ENCODE data around the gene VDAC1.
"Not testable (repeated sequence)": the region's sequence is repeated elsewhere in the genome, so short reads cannot be mapped to it uniquely, and the experiment has no call there.

VDAC1 gene

DNA sequence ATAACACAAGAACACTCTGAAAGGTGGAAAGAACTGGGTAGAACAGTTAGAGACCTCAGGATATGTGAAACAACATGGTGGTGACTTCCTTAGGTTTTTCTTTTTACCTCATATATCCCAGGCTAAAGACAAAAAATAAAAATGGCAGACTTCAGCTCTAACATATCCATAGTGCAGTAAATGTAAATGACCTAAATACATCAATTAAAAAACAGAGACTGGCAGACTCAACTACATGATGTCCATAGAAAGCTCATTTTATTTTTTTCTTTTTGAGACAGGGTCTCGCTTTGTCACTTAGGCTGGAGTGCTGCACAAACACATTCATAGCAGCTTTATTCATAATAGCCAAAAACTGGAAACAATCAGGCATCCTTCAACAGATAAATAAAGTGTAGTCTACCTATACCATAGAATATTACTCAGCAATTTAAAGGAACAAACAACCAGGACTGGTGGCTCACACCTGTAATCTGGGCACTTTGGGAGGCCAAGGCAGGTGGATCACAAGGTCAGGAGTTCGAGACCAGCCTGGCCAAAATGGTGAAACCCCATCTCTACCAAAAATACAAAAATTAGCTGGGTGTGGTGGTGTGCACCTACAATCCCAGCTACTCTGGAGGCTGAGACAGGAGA lies 41.2 kb downstream of the VDAC1 start:
- no peak for DNase-seq
- no peaks in the 10 kb centered on the region for H3K27me3 ChIP-seq
- peaks cover 3% of the 10 kb centered on the region; the same call in 1 of the 2 replicates for H3K4me1 ChIP-seq
- TF ChIP-seq, protein P1, sequence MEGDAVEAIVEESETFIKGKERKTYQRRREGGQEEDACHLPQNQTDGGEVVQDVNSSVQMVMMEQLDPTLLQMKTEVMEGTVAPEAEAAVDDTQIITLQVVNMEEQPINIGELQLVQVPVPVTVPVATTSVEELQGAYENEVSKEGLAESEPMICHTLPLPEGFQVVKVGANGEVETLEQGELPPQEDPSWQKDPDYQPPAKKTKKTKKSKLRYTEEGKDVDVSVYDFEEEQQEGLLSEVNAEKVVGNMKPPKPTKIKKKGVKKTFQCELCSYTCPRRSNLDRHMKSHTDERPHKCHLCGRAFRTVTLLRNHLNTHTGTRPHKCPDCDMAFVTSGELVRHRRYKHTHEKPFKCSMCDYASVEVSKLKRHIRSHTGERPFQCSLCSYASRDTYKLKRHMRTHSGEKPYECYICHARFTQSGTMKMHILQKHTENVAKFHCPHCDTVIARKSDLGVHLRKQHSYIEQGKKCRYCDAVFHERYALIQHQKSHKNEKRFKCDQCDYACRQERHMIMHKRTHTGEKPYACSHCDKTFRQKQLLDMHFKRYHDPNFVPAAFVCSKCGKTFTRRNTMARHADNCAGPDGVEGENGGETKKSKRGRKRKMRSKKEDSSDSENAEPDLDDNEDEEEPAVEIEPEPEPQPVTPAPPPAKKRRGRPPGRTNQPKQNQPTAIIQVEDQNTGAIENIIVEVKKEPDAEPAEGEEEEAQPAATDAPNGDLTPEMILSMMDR (IDR thresholded peaks at IDR 0.05; ENCODE audit: low read depth, low read length) = no peak
- no peak overlapping the region for H3K4me3 ChIP-seq (ENCODE audit: low read depth, low read length)
- no peaks in the 10 kb centered on the region for H3K9me3 ChIP-seq
- H3K36me3 ChIP-seq = peaks cover 5% of the 10 kb centered on the region

DNA sequence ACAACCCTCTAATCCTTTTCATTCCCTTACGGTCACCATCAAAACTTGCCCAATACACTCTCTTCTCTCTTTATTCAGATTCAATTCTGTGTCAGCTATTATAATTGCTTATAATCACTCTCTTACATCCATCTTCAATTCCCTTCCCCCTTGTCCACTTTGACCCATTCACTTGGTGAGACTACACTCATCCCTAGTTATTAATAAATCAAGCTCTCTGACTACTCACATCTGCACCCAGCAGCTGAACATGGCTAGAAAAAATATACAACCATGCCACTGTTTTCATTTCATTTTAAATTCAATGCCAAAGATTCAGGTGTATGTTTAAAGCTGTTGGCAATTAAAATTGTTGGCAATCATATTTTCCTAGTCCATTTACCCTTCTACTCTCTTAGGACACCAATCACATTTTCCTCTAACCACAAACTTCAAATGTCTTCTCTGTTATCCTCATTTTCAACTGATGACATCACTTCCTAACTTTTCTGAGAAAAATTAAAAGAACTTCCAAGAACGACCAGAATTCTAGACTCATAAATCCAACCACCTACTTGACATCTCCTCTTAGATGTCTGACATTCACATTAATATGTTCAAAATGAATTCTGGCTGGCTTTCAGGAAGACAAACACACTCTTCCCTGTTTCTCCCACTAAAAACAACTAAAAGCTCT lies 41.8 kb downstream of the VDAC1 start:
- no peaks in the 10 kb centered on the region for H3K27me3 ChIP-seq
- no peaks in the 10 kb centered on the region for H3K9me3 ChIP-seq
- no peak for DNase-seq
- H3K36me3 ChIP-seq = peaks cover 5% of the 10 kb centered on the region
- no peak overlapping the region for H3K4me3 ChIP-seq (ENCODE audit: low read depth, low read length)
- TF ChIP-seq, protein P1 (IDR thresholded peaks at IDR 0.05; ENCODE audit: low read depth, low read length) = no peak
- H3K4me1 ChIP-seq = peaks cover 3% of the 10 kb centered on the region; the same call in 1 of the 2 replicates

DNA sequence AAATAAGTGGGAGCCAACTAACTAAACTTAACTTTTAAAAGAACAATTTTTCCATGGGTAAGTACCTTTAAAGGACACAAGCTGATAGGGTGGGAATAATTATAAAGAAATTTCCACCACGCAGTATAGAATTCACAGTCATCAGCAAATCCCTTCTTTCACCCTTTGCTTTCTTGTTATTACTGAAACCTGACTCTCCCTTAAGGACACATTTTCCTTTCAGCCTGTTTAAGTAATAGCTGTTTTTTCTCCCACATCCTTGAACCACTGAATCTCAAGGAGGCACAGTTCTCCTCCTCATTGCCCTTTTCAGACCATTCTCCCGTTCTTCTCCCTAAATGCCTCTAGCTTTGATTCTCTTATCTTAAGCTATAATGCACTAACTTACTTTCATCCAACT lies 42.6 kb downstream of the VDAC1 start:
- Histone ChIP-seq H3K36me3 (peaks cover 12% of the 10 kb centered on the region), H3K27me3 (no peaks in the 10 kb centered on the region), H3K4me3 (ENCODE audit: low read depth, low read length) (no peak overlapping the region), H3K4me1 (peaks cover under 1% of the 10 kb centered on the region; the same call in 1 of the 2 replicates), H3K9me3 (no peaks in the 10 kb centered on the region)
- no peak for DNase-seq
- TF ChIP-seq, protein P1 (IDR thresholded peaks at IDR 0.05; ENCODE audit: low read depth, low read length) = no peak

DNA sequence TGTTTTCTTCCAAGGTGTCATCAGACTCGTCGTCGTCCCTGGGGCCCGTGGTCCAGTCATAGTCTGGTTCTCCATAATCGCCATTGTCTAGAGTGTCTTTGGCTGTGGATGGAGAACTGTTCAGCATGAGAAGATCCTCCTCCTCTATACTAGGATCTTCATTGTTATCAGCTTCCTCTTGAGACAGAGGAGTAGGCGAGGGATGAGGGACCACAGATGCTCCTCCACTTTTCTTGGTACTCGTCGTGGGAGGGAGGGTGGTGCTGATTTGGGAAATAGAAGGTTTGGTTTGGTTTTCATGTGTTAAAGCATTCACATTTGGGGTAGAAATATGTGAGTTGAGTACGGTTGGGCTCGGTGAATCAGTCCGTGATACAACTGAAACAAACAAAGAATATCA lies 45.1 kb downstream of the VDAC1 start:
- Histone ChIP-seq H3K36me3 (peaks cover 18% of the 10 kb centered on the region), H3K4me1 (no peaks in the 10 kb centered on the region), H3K4me3 (ENCODE audit: low read depth, low read length) (no peak overlapping the region), H3K9me3 (no peaks in the 10 kb centered on the region), H3K27me3 (no peaks in the 10 kb centered on the region)
- DNase-seq = no peak
- TF ChIP-seq, protein P1 (IDR thresholded peaks at IDR 0.05; ENCODE audit: low read depth, low read length) = no peak

DNA sequence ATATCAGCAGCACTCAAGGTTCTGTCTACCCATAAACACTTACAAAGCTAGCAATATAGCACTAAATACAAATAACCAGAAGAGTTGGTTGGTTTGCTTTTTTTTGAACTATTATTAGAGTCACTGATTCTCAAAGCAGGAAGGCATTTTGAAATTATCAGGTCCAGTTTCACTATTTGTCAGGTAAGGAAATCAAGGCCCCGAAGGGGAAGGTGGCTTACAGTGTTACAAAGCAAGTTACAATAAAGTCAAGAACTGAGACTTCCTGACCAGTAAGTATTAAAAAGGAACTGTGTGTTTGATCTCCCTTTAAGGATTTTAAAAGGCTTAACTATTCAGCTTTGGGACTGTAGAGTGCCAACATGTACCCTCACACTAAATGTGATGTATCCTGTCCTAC lies 47.2 kb downstream of the VDAC1 start:
- TF ChIP-seq, protein P1 (IDR thresholded peaks at IDR 0.05; ENCODE audit: low read depth, low read length) = no peak
- Histone ChIP-seq H3K4me1 (no peaks in the 10 kb centered on the region), H3K36me3 (peaks cover 18% of the 10 kb centered on the region), H3K4me3 (ENCODE audit: low read depth, low read length) (no peak overlapping the region), H3K27me3 (no peaks in the 10 kb centered on the region), H3K9me3 (no peaks in the 10 kb centered on the region)
- DNase-seq = no peak

DNA sequence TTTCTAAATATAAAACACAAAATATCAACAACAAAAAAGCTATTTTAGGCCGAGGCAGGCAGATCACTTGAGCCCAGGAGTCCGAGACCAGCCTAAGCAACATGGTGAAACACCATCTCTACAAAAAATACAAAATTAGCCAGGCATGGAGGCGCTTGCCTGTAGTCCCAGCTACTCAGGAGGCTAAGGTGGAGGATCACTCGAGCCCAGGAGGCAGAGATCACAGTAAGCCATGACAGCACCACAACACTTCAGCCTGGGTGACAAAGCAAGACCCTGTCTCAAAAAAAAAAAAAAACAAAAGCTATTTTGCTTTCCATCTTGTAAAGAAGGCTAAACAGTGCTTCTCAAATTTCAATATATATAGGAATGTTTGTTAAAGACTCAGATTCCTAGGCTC lies 47.7 kb downstream of the VDAC1 start:
- DNase-seq = no peak
- Histone ChIP-seq H3K4me1 (no peaks in the 10 kb centered on the region), H3K27me3 (no peaks in the 10 kb centered on the region), H3K9me3 (no peaks in the 10 kb centered on the region), H3K4me3 (ENCODE audit: low read depth, low read length) (no peak overlapping the region), H3K36me3 (peaks cover 18% of the 10 kb centered on the region)
- TF ChIP-seq, protein P1 (IDR thresholded peaks at IDR 0.05; ENCODE audit: low read depth, low read length) = no peak

DNA sequence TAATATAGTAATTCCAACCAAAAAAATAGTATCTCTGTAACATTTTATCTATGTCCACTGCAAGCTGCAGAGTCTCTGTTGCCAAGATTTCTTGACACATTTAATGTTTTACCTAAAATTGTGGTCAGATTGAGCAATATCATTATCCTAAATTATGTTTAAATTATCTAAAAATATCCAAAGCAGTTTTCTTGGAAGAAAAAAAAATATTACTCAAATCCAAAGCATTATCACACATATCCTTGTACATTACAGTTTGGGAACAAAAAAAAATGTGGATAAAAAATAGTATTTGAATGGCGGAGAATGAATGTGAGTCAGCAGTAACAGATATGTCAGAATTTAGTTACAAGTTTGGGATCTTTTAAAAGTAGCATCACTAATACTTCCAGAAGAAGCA lies 48.6 kb downstream of the VDAC1 start:
- not testable (repeated sequence) for H3K27me3 ChIP-seq; H3K9me3 ChIP-seq; H3K4me1 ChIP-seq; DNase-seq; H3K4me3 ChIP-seq (ENCODE audit: low read depth, low read length)
- peaks cover 18% of the 10 kb centered on the region for H3K36me3 ChIP-seq
